Stimulated activated CD8-positive, alpha-beta memory T cell treated with anti-CD3 and anti-CD28 coated beads, Interleukin-4, amount 100 ng/mL, for 48 hours (primary cell): ENCODE data around the gene NFIA.

Experiments
- DNase-seq: peaks from one replicate; pipeline ENCODE4 v3.0.0-alpha.2; 2020

The NFIA gene

DNA sequence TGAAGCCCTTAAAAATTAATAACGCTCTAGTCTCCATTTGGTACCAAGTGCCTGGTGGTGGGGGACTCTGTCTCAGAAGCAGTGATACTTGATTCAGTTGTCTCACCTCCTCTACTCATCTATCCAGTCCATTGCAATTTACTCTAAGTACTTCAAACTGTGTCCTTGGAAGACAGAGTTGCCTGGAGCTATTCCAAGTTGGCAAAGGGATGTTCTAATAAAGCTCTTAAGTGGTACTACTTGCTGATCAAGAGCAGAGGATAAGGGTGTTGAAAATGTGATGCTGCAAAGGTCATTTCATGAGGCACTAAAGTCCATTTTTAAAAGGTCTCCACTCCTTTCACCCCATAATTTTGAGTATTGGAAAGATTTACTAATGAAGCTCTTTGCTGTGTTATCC lies 142.2 kb downstream of the NFIA start:
- DNase-seq: no peak

DNA sequence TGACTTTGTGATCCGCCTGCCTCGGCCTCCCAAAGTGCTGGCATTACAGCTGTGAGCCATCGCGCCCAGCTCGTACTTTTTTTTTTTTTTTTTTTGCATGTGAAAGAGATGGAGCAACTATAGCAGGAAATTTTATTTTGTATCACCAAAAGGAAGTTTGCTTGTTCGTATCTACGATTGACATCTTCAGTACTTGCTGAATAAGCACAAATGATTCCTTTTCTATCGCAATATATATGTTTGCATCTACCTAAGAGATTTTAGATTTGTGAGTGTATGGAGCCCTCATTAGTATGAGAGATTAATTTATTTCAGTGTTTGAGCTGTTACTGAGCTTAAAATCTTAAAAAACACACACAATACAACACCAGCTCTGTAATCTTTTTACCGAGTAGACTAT lies 143.1 kb downstream of the NFIA start:
- DNase-seq: no peak

DNA sequence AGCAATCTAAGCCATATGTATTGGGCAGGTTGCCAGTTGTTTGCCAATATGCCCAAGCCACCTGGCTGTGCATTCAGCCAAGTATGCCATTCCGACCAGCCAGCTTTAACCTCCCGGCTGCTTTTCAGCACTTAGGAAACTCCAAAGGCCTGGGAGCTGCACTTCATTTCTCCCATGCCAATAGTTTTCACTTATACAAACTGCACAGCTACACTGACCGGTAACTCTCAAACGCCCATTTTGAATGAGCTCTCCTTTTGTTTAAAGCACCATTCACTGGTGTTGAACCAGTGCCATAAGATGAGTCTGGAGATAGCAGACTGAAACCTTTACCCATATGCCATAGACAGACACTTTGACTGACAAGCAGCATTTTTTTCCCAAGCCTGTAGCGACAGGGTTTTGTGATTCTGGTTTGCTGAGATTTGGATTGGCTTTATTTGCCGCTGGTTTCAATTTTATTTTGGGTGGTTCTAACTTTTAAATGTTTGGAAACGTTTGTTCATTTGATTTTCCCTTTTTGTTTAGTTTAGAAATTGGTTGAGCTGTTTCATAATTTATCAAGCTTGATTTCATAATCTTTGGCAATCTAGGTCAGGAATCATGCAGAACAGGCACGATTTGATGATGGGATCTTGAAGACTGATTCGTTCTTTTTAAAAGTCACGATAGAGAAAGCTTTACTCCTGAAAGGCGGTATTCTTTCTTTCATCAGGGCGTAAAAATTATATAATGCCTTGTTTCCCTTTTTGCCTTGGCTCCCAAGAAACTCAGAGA lies 144.6 kb downstream of the NFIA start:
- DNase-seq: no peak

DNA sequence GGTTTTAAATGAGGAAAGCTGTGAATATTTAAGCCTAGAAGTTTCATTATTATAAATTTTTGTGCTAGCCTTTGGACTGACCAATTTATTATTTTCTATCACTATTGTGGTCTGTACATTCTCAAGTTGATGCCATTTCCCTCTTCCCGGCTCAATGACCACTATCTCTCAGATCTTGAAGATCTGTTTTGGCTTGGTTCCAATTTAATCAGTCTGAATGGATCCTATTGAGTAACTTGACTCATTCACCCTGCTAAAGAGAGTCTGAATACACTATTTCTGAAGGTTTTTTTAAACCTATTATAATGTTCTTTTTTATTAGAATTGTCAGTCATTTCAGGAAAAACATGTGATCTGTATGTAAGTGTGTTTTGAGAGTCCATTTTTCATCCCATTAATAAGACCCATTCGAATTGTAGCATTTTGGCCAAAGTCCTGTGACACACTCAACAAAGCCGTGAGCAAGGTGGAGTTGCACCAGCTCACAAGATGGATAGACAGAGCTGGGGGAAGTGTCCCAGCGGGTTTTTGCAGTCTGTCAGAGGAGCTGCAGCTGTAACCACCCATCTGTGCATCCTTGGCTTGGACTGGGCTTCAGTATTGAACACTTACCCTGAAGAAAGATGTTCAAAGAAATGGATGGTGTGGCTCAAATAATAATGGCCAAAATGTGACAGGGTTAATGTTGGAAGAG lies 145.6 kb downstream of the NFIA start:
- no peak for DNase-seq

DNA sequence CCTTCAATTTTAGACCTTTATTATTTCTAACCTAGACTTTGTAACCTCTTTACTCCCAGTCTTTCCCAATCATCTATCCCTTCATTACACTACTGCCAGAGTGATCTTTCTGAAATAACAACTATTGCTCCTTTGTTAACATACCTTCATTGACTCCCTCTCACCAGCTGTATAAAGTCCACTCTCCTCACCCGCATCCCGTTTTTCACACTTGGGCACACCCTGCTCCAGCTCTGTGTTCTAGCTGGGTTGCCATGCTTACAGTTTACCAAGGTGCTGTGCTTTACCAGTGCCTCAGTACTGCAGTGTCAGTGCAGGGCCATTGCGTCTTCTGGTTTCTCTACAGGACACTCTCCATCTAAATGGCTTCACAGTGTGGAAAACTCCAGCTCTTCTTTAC lies 148.2 kb downstream of the NFIA start:
- no peak for DNase-seq

DNA sequence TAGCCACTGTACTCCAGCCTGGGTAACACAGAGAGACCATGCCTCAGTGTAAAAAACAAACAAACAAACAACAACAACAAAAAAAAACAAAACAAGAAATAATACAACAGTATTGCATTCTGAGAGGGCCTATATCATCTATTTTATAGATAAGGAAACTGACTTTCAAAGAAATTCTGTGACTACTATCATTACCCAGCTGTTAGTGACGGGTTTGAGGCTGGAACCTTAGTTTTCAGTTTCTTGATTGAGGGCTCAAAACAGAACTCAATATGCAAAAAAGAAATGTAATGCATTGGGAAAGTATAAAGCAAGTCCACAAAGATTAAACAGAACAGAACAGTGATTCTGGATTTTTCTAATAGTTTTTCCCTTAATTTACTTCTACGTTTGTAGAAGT lies 149.4 kb downstream of the NFIA start:
- DNase-seq: no peak

DNA sequence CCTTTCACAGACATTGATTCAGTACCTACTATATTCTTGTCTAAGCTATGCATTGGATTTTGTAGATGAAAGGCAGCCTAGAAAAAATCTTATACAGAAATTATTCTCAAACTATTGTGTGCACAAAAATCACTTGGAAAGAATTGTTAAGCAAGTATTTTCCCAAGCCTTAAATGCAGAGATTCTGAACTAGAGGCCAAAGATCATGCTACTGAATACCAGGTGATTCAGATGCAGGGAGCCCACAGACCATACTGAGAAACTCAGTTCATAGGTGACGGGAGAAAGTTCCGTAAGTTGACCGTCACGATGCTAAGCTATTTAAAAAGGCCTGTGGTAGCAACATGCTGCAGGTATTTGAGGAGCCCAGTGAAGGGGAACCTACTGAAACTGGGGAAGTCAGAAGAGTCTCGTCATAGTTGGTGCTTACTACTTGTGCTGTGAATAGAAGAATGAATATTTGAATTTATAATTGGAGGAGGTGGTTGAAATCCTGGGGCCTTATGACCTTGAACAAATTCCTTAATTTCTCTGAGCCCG lies 150.8 kb downstream of the NFIA start:
- DNase-seq: no peak

DNA sequence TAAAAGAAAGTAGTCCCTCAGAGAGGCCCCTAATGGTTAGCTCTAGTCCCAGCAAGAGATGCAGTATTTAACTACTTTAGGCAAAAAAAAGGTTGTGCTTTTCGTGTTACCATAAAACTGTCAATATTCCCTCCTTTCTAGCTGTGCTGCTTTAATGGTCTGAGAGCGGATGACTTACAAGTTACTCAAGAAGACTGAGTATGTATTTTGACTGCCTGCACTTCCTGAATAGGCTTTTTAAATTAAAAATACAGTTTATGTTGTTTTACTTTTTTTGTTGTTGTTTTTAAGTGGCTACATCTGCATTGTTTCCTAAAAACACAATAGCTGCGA lies 152.2 kb downstream of the NFIA start:
- DNase-seq: no peak

DNA sequence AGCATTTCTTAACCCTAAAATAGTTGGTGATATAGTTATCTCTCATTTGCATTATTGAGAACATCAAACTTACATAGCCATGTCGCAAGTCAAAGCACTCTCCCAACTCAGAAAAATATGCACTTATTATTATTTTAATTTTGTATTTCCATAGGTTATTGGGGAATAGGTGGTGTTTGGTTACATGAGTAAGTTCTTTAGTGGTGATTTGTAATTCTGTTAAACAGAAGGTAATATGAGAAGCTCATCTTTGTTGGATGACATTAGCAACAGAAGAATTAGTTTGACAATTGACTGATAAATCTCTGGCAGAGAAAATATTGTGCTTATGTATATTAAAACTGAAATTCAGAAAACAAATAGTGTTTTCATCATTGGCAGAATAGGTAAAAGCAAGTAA lies 154.8 kb downstream of the NFIA start:
- DNase-seq: no peak

DNA sequence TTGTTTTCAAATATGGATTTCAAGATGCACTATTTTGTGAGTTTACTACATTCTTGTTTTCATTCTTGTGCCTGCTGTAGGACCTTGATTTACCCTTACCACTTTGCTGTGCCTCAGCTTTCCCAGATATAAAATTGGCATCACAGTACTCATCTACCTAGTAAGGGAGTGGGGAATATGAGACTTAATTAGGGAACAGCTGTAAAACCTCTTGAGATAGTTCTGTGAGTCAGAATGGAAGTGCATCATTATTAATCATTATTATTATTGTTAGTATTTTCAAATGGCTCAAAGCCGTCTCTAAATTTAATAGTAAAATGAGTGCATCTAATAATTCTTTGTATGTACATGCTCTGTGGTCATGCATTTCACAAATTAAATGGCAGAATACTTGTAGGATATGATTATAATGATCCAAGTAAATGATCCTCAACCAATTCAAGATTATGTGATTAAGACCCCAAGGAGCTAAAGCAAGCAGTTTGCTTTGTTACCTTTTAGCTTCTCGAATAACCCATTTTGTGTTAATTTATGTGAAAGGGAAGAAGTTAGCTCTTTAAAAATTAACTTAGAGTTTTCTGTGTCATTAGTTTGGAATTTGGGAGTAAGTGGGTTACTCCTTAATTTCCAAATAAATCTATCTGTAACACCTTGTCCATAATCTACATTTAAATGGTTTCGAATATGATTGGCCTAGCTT lies 155.4 kb downstream of the NFIA start:
- no peak for DNase-seq

DNA sequence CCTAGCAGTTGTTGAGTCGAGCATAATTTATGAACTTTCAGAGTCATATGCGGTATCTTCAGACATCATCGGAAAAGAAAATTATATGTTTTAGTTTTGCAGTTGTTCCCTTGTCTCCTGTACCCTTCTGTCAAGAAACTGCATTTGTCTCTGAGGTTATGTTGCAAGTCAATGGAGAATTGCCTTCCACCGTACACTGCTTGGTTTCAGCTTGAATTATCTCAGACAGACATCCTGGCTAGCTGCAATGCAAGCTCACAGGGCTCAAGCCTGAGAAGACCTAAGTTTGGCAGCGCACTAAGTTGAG lies 156.0 kb downstream of the NFIA start:
- DNase-seq: no peak

DNA sequence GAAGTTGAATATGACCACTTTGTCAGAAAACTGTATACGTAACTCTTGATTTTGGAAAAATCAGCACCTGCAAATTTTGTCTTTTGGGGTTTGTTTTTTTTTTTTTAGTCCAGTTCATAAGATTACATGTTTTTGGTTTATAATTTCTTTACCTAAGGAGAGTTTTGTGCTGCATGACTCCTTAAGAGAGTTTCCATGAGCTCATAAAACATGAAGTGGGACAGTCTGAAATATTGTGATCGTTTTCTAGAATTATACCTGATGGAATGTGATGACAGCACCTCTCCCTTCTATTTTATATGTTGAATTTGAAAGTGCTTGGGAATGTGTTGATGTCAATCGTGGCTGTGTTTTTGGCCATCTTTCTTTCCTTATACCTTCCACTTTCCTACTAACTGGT lies 158.5 kb downstream of the NFIA start:
- DNase-seq: no peak

DNA sequence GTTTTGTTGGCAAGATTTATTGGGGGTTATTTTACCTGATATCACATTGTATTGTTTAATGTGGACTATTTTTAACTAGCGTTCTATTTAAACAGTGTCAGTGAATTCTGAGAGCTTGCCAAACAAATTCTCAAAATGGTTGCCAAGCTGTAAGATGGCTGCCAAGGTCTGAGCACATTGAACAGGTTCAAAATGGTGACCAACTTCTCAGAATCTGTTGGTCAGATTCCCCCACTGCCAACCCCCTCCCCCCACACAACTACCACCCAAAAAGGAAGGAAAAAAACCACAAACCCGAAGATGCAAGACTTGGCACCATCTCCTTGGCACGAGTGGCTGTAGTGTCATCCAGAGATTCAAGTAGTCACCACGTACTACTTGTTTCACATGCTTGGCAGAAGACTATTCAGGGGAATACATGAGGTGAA lies 159.1 kb downstream of the NFIA start:
- no peak for DNase-seq

DNA sequence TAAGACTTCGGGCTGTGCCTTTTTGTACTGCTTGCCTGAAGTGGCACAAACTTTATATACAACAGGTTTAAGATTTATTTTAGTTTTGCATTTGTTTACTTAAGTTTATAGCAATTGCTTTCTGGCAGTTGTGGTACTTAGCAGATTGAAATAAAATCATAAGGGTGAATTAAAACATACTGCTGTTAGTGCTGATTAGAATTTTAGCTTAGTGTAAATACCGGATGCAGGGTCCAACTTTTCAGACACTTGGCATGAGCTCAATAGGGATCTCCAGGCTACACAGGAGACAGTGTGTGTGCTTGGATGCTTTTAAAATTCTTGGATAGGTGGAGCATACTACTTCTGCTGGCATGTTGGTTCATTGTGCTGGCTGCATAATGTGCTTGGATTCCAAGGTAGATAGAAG lies 159.6 kb downstream of the NFIA start:
- DNase-seq: no peak

DNA sequence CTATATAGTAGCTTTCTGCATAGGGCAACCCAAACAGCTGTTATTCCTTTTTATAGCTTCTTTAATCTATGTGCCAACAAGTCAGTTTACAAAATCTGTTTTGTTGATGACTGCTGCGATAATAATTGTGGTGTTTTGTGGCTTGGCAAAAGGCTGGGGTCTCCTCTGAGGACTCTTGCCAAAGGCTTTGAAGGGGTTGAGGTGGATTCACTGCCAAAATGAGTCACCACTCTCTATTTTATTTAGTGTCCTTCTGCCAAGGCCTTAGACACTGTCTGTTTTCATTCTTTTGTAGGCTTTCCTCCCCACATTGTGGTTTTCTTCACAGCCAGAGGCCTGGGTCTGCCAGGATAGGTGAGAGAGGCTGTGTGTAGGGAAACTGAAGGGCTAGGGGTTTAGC lies 161.8 kb downstream of the NFIA start:
- no peak for DNase-seq

DNA sequence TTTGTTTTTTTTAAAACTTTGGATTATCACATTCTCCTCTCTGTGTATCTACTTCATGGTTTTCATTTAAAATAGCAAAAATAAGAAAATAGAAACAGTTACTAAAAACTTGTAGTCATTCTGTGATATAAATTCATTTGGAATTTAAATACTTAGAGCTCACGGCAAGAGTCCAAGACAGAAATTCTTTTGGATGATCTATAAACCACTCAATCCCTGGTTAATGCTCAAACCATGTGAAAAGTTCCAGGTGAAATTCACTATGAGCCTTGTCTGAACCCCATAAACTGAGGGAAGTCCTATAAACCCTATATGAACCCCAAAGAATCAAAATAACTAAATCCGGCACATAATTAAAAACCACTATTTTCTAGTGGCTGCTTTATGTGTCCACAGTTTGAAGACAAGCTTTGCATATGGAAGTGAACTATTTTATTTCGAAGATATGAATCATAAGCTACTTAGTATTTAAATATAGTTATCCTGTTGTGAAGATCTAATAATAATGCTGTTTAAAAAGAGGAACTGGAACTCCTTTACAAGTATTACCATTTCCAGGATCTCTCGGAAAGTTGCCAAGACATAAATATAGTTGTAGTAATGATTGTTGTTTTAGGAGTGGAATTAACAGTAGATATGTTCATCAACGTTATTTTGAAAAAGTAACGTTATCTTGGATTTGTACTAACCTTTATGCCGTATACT lies 163.5 kb downstream of the NFIA start:
- DNase-seq: no peak

DNA sequence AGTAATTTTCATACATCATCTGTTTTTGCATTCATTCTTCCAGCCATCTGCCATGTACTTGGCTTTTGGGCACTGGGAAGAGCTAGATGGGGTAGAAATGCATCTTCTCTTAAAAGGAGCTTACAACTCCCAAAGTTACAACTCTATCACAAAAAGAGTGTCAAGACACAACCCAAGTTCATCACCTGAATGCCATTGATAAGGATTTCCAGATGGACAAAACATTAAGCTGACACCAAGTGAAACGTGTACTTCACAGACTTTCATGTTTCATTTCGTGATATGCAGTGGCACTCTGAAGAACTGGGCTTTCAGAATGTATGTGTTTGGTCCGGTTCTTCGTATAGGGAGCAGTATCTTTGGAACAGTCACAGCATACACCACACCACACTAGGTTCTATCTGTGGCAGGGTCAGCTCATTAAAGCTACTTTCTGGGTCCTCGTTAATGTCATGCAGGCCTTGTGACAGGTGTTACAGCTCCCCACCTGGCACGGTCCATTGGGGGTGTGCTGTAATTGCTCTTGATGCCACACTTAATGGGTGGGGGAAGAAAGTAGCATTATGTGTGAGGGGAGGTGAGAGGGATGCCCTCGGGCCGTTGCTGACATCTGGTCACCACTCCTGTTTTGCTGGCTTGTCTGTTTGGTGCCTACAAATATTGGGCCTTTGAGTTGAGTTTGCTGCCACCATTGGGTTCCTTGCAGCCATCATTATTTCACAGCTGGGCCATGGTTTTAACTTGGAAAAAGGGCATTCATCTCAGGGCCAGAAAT lies 164.9 kb downstream of the NFIA start:
- DNase-seq: no peak

DNA sequence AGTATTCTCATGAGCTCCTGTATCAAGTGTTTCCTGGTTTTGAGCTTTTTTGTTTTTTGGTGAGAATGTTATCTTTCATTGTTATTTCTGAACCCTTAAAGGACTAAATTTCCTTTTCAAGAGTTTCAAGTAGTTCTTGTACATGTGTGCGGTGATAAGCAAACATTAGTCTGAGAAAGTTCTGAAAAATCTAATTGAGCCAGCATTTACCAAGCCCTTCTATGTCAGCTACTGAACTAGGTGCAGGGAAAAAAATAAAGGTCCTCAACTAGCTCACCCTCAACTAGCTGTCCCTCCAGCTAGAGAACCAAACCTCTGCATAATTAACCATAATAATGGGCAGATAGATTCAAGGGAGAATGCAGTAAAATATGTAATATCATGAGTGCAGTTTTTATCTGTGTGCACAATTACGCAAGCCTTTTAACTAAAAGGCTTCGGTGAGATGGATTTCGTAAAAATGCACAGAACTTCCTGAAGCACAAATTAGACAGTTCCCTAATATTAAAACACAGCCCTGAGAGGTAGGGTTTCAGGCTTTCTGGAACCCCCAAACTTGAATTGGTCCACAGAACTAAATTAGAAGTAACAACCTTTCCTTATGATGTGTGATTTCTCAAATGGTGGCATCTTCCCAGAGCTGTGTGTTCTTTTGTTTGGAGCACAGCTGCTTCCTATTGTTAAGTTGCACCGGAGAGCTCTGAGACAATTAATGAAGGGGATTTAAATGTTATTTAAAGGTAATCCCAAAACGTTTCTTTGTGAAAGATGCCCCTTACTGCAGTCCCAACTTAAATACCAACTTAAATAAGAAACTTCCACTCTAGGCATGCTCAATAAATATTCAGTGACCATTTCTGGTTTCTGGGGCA lies 165.8 kb downstream of the NFIA start:
- no peak for DNase-seq

DNA sequence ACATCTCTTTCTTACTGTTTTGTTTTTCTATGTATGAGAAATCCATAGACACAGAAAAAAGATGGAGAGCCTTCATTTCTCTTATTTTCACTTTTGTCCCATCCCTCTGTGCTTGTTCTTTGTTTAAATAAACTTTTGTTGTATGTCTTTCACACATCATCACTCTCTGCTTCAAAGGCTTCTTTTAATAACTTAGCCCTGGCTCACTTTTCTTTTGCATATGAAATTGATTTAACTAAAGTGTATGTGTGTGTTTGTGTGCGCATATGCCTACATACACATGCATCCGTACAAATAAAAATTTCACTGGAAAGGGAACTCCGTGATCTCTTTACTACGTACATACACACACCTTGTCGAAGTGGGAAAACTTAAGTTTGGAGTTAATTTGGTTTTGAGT lies 168.6 kb downstream of the NFIA start:
- DNase-seq: no peak

DNA sequence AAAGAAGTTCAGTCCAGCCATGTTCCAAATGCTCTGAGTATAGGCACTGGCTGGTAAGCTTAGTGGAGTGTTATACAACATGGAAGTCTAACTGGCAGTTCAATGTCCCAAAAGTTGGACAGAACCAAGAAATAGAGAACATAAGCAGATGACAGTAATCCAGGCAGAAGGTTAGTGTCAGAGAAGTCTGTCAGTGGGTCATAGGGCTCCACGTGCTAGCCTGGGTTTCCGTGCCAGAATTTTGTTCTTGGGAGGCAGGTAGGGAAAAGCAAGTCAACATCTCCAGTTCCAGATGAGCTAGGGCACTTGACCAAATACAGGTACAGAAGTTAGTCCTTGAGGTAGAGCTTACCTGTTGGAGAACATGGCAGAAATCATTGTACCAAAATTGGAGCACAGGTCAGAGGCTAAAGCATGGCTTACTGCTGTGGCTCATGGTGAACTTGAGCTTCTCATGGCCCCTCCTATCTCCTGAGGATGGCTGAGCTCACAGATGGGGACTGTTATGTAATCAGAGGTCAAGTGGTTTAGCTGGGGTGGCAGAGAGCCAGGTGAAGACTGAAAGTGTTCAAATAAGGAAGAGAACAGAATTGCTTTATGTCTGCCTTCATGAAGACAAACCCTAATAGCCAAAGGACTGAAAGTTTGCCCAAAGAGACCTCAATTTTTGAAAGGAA lies 170.8 kb downstream of the NFIA start:
- DNase-seq: no peak
